Sigmoid colon (tissue), 7 donors: ENCODE data around the gene ATG2A. TPM values are rescaled to one million over a fixed set of nuclear protein-coding genes. Genes with fewer than 3 reads are reported as not detected.

Source experiments
- DNase-seq: peaks from one replicate; pipeline ENCODE4 v3.0.0-alpha.2; 2019
- H3K27ac ChIP-seq, 4 donors: fragments of 200-600 bp; sonication (generic); one replicate each; pipeline ENCODE4 v1.5.1; 2016 to 2019; ENCODE audit warnings: mild to moderate bottlenecking in 1 of 4
- H3K27me3 ChIP-seq, 3 donors: fragments of 200-600 bp; sonication (generic); one replicate each; pipeline ENCODE4 v1.5.1; 2019; ENCODE audit warnings: mild to moderate bottlenecking in 1 of 3
- H3K36me3 ChIP-seq, 4 donors: fragments of 200-600 bp; sonication (generic); one replicate each; pipeline ENCODE4 v1.5.1; 2016 to 2019
- H3K4me1 ChIP-seq, 4 donors: fragments of 200-600 bp; sonication (generic); one replicate each; pipeline ENCODE4 v1.5.1; 2017 to 2019
- H3K4me3 ChIP-seq, 4 donors: fragments of 200-600 bp; sonication (generic); one replicate each; pipeline ENCODE4 v1.5.1; 2017 to 2019; ENCODE audit warnings: mild to moderate bottlenecking in 2 of 4, moderate library complexity in 1 of 4
- H3K9me3 ChIP-seq, 4 donors: fragments of 200-600 bp in 3 of 4; sonication (generic) in 3 of 4; one replicate each; pipeline versions ENCODE4 v1.5.1 to v1.6.1; 2013 to 2019
- CTCF ChIP-seq, 4 experiments: fragments of 450-650 bp in 3 of 4; fragments of 200-600 bp in 1 of 4; IDR thresholded peaks; one replicate each; pipeline ENCODE4 v1.5.1; 2016 to 2019; ENCODE audit warnings: antibody characterized with exemption in 4 of 4, mild to moderate bottlenecking in 3 of 4, moderate library complexity in 2 of 4
- EP300 ChIP-seq, 4 donors: sonication (generic); formaldehyde crosslinking; IDR thresholded peaks; one replicate each; pipeline ENCODE4 v1.6.1; 2017; ENCODE audit warnings: antibody characterized with exemption in 4 of 4
- POLR2A ChIP-seq, 2 donors: fragments of 450-650 bp; IDR thresholded peaks; one replicate each; pipeline ENCODE4 v1.6.1; 2016; ENCODE audit warnings: antibody characterized with exemption in 2 of 2, mild to moderate bottlenecking in 2 of 2, moderate library complexity in 2 of 2
- POLR2AphosphoS5 ChIP-seq, 4 donors: sonication (generic); formaldehyde crosslinking; IDR thresholded peaks; one replicate each; pipeline ENCODE4 v1.6.1; 2017; ENCODE audit warnings: antibody characterized with exemption in 4 of 4
- WGBS, 2 donors: extraction: QIAGEN DNeasy Blood & Tissue Kit; methylation state at CpG; one replicate each; pipeline ENCODE4 v1.1.7; 2013; 5-methylcytosine and 5-hydroxymethylcytosine counted together
- intact Hi-C: fragments of 100-400 bp; cut with DNase I; formaldehyde crosslinking; loops from one replicate; pipeline ENCODE4 v1.15.1; 2023
- polyA plus RNA-seq, 3 donors: library from polyadenylated mRNA; stranded (reverse); fragments of 200-250 nt; gene quantifications; one replicate each; pipeline ENCODE4 v1.2.3, GENCODE V29; 2013
- total RNA-seq, 4 donors: library from RNA; depleted of rRNA; stranded (reverse); fragments of >200 nt; gene quantifications; one replicate each; pipeline ENCODE4 v1.1.0, GENCODE V29; 2016
- donor health status: healthy with polysubstance abuse.
- donor health status: Bipolar disorder and iron deficiency.
- donor health status: healthy.

The ATG2A gene
- total and polyA plus RNA-seq, 7 donors, result 12.1 to 27.6 (median 14.5) TPM

GRCh38 chr11:64916040-64916774, 802 bp downstream of the ATG2A start:
- intact Hi-C loops, result no loop called here
- H3K4me1 ChIP-seq, result peaks cover 0 to 31% (median 27%) of the 10 kb centered on the region in 4 donors
- peak overlapping the region; percentile 79 to 83 (median 82) for H3K27ac ChIP-seq
- 6 to 11% methylated on average over 23 of the region's 23 CpGs for WGBS, 2 donors
- H3K9me3 ChIP-seq, result no peaks in the 10 kb centered on the region
- DNase-seq, result peak; percentile 82
- TF ChIP-seq POLR2AphosphoS5 (IDR thresholded peaks at IDR 0.05), result peak in 1 of 4 donors; percentile 7
- no peak for TF ChIP-seq EP300 (IDR thresholded peaks at IDR 0.05)
- H3K27me3 ChIP-seq, result no peaks in the 10 kb centered on the region
- peaks cover 20 to 34% (median 27%) of the 10 kb centered on the region in 4 donors for H3K36me3 ChIP-seq
- H3K4me3 ChIP-seq, result peak overlapping the region; percentile 65 to 92 (median 88)

- Histone ChIP-seq H3K27me3 (no peaks in the 10 kb centered on the region), H3K9me3 (no peaks in the 10 kb centered on the region), H3K4me3 (peak overlapping the region in 3 of 4 donors; percentile 65 to 90 (median 85)), H3K36me3 (peaks cover 28 to 41% (median 35%) of the 10 kb centered on the region in 4 donors), H3K27ac (peak overlapping the region in 2 of 4 donors; percentile 79 to 83), H3K4me1 (peaks cover 0 to 31% (median 27%) of the 10 kb centered on the region in 4 donors)
- WGBS, 2 donors, result 84 to 85% methylated on average over 7 of the region's 7 CpGs
- TF ChIP-seq POLR2A (IDR thresholded peaks at IDR 0.05), result no peak
- TF ChIP-seq CTCF (IDR thresholded peaks at IDR 0.05), result no peak
- no peak for TF ChIP-seq EP300 (IDR thresholded peaks at IDR 0.05)
- TF ChIP-seq POLR2AphosphoS5 (IDR thresholded peaks at IDR 0.05), result no peak
- intact Hi-C loops, result no loop called here
- DNase-seq, result no peak
Observed at GRCh38 chr11:64915376-64915887, 1.6 kb downstream of the ATG2A start.

- no peaks in the 10 kb centered on the region for H3K9me3 ChIP-seq
- H3K27me3 ChIP-seq, result no peaks in the 10 kb centered on the region
- no peak overlapping the region for H3K27ac ChIP-seq
- WGBS, 2 donors, result 96% methylated on average over 17 of the region's 17 CpGs
- DNase-seq, result no peak
- intact Hi-C loops, result no loop called here
- no peak overlapping the region for H3K4me3 ChIP-seq
- TF ChIP-seq POLR2AphosphoS5 (IDR thresholded peaks at IDR 0.05), result no peak
- TF ChIP-seq EP300 (IDR thresholded peaks at IDR 0.05), result no peak
- no peak for TF ChIP-seq CTCF (IDR thresholded peaks at IDR 0.05)
- TF ChIP-seq POLR2A (IDR thresholded peaks at IDR 0.05), result no peak
- H3K4me1 ChIP-seq, result peaks cover 0 to 31% (median 27%) of the 10 kb centered on the region in 4 donors
- peaks cover 41 to 54% (median 48%) of the 10 kb centered on the region in 4 donors for H3K36me3 ChIP-seq
Observed at GRCh38 chr11:64914123-64914522, 2.9 kb downstream of the ATG2A start.

GRCh38 chr11:64913171-64913727, 3.8 kb downstream of the ATG2A start:
- H3K9me3 ChIP-seq, result no peaks in the 10 kb centered on the region
- no peak overlapping the region for H3K27ac ChIP-seq
- TF ChIP-seq POLR2A (IDR thresholded peaks at IDR 0.05) (no peak), EP300 (IDR thresholded peaks at IDR 0.05) (no peak), POLR2AphosphoS5 (IDR thresholded peaks at IDR 0.05) (no peak), CTCF (IDR thresholded peaks at IDR 0.05) (no peak)
- peaks cover 50 to 63% (median 56%) of the 10 kb centered on the region in 4 donors for H3K36me3 ChIP-seq
- WGBS, 2 donors, result 90 to 93% methylated on average over 18 of the region's 18 CpGs
- H3K4me1 ChIP-seq, result peaks cover 0 to 24% (median 22%) of the 10 kb centered on the region in 4 donors
- H3K4me3 ChIP-seq, result no peak overlapping the region
- DNase-seq, result no peak
- H3K27me3 ChIP-seq, result no peaks in the 10 kb centered on the region
- intact Hi-C loops, result no loop called here

- no peaks in the 10 kb centered on the region for H3K27me3 ChIP-seq
- 94 to 96% methylated on average over 9 of the region's 9 CpGs for WGBS, 2 donors
- H3K27ac ChIP-seq, result no peak overlapping the region
- H3K9me3 ChIP-seq, result no peaks in the 10 kb centered on the region
- DNase-seq, result no peak
- TF ChIP-seq POLR2AphosphoS5 (IDR thresholded peaks at IDR 0.05), result no peak
- no peak for TF ChIP-seq POLR2A (IDR thresholded peaks at IDR 0.05)
- no peak for TF ChIP-seq EP300 (IDR thresholded peaks at IDR 0.05)
- no peak for TF ChIP-seq CTCF (IDR thresholded peaks at IDR 0.05)
- intact Hi-C loops, result no loop called here
- H3K36me3 ChIP-seq, result peaks cover 59 to 79% (median 70%) of the 10 kb centered on the region in 4 donors
- H3K4me1 ChIP-seq, result peaks cover 0 to 17% (median 16%) of the 10 kb centered on the region in 4 donors
- no peak overlapping the region for H3K4me3 ChIP-seq
Observed at GRCh38 chr11:64911689-64912088, 5.3 kb downstream of the ATG2A start.
